Measurements from ENCODE around the gene LGALS3.

DNA sequence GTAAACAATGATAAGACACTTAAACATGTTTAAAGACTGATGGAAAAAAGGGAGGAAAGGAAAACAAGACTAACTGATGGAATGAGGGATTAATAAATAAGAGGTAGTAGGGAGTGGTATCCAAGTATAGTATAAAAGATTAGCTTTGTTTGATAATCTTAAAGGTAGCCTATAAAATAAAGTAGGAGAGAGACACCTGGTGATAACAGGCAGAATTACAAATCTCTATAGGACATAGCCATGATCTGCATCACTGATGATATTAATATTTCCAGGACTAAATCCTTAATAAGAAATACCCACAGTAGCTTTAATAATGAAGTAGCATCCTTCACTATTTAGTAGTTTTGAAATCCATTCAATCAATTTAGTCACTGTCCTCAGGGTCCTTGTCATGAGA lies 31.9 kb downstream of the LGALS3 start:
- TF ChIP-seq, protein P1, sequence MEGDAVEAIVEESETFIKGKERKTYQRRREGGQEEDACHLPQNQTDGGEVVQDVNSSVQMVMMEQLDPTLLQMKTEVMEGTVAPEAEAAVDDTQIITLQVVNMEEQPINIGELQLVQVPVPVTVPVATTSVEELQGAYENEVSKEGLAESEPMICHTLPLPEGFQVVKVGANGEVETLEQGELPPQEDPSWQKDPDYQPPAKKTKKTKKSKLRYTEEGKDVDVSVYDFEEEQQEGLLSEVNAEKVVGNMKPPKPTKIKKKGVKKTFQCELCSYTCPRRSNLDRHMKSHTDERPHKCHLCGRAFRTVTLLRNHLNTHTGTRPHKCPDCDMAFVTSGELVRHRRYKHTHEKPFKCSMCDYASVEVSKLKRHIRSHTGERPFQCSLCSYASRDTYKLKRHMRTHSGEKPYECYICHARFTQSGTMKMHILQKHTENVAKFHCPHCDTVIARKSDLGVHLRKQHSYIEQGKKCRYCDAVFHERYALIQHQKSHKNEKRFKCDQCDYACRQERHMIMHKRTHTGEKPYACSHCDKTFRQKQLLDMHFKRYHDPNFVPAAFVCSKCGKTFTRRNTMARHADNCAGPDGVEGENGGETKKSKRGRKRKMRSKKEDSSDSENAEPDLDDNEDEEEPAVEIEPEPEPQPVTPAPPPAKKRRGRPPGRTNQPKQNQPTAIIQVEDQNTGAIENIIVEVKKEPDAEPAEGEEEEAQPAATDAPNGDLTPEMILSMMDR (IDR thresholded peaks at IDR 0.05) = peak in 5 of 7 experiments; percentile 32 to 78 (median 59)
- no peak for TF ChIP-seq EP300 (IDR thresholded peaks at IDR 0.05)
- TF ChIP-seq POLR2A (IDR thresholded peaks at IDR 0.05) = no peak
